HG03108 (cell line): ENCODE measurements around the gene KAT14.
"Not testable (repeated sequence)": the region's sequence is repeated elsewhere in the genome, so short reads cannot be mapped to it uniquely, and the experiment has no call there.

Experiments
- ATAC-seq: cut with Tn5 transposase; IDR thresholded peaks from one replicate; pipeline ENCODE4 v1.9.1; 2021; ENCODE audit warnings: moderate library complexity; ENCODE audit not compliant: unreplicated experiment

KAT14 gene

DNA sequence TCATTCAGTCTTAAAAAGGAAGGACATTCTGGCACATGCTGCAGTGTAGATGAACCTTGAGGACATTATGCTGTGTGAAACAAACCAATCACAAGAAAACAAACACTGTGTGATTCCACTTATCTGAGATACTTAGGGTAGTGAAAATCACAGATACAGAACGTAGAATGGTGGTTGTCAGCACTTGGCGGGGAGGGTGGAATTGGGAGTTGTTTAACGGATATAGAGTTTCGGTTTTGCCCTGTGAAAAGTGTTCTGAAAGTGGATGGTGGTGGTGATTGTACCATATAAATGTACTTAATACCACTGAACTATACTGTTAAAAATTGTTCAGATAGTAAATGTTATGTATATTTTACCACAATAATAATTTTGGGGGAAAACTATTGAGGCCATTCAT, 18.4 kb downstream of the KAT14 start:
- no peak for ATAC-seq

- ATAC-seq: no peak
Measured at GRCh38 chr20:18164356-18164755, 26.7 kb downstream of the KAT14 start.

DNA sequence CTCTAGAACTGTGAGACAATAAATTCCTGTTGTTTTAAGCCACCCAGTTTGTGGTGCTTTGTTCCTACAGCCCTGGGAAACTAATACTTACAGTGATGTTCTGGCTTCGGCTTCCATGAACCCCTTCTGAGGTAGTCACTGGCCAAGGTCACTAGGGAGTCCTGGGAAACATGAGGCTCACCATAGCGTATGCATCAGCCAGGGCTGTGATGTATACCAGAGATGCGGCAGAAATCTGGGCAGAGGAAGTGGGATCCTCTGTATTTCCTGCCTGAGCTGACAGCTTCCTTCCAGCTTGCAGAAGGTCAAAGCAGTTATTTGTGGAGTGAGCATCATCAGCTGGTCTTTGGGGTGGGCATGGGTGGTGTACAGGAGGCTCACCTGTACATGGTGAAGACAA, 27.9 kb downstream of the KAT14 start:
- no peak for ATAC-seq

DNA sequence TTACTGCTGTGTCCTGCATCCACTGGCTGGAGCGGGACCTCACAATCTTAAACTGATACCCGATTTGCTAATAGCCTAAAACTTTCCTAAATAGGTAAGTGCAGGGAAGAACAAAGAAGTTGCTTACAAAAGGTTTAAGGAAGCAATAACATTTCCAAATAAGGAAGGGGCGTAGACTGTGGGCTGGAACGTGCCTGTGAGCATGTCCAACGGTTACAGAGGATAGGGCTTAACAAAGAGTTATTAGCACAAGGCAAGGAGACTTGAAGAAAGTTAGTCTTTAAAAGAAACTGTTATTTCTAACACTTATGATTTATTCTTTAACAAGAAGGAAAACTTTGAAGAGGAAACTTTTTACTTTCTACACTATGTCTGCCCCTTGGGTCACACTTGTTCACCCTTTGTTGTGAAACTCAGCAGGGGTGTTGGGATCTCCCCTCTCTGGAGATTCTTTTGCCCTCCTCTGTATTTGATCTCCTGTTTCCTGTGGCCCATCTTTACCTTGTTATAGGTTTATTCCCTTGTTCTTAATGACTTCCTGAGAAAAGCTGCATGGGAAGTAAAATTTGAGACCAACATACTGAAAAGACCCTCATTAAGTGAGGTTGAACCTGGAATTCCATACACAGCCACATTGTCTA, 28.7 kb downstream of the KAT14 start:
- no peak for ATAC-seq

DNA sequence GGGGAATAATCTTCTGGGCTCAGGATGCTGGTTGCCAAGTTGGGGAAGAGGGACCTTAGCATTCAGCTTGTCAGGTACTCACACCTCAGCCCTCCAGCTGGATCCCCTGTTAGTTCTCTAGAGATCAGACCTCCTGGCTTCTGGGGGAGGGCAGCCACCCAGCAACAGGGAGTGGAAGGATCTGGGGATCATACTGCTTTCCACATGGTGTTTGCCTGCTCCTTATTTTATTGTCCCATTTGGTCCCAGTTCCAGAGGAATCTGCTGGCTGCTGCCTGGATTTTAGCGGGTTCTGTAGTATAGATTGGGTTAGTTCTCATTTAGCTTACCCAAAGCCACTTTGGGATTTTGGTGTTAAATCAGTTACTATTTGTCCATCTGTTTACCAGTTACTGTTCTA, 29.3 kb downstream of the KAT14 start:
- no peak for ATAC-seq

- no peak for ATAC-seq
Measured at GRCh38 chr20:18172379-18172778, 34.7 kb downstream of the KAT14 start.

DNA sequence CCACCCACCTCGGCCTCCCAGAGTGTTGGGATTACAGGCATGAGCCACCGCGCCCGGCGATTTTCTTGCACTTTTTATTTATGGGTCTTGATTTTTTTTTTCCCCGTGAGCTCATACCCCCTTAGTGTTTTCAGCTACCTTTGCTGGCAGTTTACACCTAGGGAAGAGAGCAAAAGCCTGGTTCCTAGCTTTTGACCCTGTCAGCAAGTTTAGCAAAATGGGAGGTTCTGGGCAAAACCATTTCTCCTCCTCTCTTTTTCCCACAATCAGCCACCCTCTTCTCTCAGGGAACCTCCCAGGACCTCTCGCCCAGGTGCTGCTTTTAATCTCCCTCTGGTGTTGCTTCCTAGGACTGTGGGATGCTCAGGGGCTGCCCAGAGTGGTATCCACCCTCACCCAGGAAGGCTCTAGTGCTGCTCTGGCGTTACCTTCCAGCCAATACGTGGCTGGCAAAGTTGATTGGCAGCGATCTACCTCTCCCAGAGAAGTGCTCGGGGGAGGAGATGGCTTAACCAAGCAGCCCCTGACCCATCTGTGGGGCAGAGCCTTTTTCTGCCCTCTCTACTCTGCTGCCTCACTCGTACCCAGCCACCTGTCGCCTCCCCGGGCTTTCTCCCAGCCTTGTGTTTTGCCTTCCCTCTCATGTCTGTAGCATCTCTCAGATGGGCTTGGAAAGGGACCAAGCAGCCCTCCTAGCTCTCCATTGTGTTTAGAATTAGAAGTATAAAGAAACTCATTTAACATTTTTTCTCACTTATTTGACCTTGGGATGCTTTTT, 37.4 kb downstream of the KAT14 start:
- ATAC-seq: no peak

- no peak for ATAC-seq
Measured at GRCh38 chr20:18176318-18176785, 38.7 kb downstream of the KAT14 start.

GRCh38 chr20:18180366-18180765, 42.7 kb downstream of the KAT14 start:
- not testable (repeated sequence) for ATAC-seq

GRCh38 chr20:18180815-18181214, 43.2 kb downstream of the KAT14 start:
- ATAC-seq: no peak

- ATAC-seq: no peak
Measured at GRCh38 chr20:18187020-18187419, 49.4 kb downstream of the KAT14 start.

DNA sequence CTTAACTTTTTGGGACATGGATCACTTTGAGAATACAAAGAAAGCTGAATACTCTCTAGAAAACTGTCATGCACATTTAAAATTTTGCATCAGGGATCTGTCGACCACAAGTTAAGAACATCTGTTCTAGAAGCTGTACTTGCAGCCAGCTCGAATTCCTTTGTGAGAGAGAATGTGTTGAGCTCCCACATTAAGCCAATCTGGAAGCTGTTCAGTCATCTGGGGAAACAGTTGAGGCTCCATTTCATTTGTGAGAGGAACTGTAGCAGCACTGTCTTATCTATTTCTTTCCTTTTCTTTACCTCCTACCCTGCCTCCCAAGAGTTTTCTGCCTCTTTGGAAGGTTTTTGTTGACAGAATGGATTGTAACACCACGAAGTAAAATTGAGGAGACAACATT, 50.8 kb downstream of the KAT14 start:
- ATAC-seq: no peak

- ATAC-seq: no peak
Measured at GRCh38 chr20:18190338-18191233, 52.9 kb downstream of the KAT14 start.

GRCh38 chr20:18191306-18191705, 53.6 kb downstream of the KAT14 start:
- no peak for ATAC-seq

DNA sequence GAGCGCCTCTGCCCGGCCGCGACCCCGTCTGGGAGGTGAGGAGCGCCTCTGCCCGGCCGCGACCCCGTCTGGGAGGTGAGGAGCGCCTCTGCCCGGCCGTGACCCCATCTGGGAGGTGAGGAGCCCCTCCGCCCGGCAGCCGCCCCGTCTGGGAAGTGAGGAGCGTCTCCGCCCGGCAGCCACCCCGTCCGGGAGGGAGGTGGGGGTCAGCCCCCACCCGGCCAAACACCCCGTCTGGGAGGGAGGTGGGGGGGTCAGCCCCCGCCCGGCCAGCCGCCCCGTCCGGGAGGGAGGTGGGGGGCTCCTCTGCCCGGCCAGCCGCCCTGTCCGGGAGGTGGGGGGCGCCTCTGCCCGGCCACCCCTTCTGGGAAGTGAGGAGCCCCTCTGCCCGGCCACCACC, 56.8 kb downstream of the KAT14 start:
- ATAC-seq: not testable (repeated sequence)

- ATAC-seq: no peak
Measured at GRCh38 chr20:18195931-18196330, 58.3 kb downstream of the KAT14 start.

DNA sequence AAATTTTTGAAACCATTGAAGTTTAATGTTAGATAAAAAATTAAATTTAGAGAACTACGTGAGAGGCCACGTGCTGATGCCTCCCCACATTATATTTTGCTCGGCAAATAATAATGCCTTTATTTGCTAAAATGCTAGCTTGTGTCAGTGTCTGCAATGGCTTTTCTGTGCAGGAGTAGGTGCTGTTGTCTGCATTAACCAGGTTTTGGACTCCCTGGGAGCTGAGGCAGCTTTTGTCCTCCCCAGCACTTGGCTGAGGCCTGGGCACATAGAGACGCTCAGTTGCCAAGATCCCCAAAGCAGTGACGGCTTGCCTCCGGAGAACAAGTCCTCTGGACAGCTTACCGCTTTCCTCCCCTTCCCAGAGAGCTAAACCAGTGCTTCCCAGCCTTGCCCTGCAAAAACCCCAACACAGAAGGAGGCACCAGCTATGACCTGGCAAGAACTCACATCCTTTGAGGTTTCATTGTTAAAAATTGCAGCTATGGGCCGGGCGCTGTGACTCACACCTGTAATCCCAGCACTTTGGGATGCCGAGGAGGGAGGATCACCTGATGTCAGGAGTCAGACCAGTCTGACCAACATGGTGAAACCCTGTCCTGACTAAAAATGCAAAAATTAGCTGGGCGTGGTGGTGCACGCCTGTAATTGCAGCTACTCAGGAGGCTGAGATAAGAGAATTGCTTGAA, 59.9 kb downstream of the KAT14 start:
- ATAC-seq: no peak

DNA sequence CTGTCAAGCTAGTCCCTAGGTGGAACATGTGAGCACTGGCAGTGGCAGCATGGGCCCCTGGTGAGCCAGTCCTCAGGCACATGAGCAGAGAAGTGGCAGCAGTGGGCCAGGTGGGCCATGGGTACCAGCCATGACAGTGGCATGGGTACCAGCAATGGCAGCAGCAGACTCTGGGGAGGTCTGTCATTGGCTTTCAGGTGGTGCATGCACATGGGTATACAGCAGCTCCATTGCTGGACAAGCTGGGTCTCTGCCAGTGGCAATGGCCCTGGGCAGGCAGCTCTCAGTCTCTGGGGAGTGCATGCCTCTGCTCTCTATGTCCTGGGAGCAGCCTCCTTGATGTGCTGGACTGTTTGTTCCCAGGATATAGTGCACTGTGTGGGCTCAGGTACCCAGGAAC, 65.3 kb downstream of the KAT14 start:
- ATAC-seq: no peak

- ATAC-seq: not testable (repeated sequence)
Measured at GRCh38 chr20:18203700-18204099, 66.0 kb downstream of the KAT14 start.

GRCh38 chr20:18213002-18213401, 75.3 kb downstream of the KAT14 start:
- ATAC-seq: no peak

GRCh38 chr20:18215566-18215965, 77.9 kb downstream of the KAT14 start:
- no peak for ATAC-seq
